NCI-H187 (cell line): ENCODE measurements around the gene RBM3.
"Not testable (repeated sequence)": the region's sequence is repeated elsewhere in the genome, so short reads cannot be mapped to it uniquely, and the experiment has no call there.

Experiments used
- DNase-seq, 2 experiments: peaks; one replicate each; lab custom pipeline; 2025; lab: John Stamatoyannopoulos, UW

Gene RBM3

GRCh38 chrX:48574270-48575266 is at the start of gene RBM3:
Gene RBM3, plus strand, starts transcription at chrX:48574484. Its CDS starts 697 bp downstream, at chrX:48575181.
- peak; percentile 64 to 79 for DNase-seq

DNA sequence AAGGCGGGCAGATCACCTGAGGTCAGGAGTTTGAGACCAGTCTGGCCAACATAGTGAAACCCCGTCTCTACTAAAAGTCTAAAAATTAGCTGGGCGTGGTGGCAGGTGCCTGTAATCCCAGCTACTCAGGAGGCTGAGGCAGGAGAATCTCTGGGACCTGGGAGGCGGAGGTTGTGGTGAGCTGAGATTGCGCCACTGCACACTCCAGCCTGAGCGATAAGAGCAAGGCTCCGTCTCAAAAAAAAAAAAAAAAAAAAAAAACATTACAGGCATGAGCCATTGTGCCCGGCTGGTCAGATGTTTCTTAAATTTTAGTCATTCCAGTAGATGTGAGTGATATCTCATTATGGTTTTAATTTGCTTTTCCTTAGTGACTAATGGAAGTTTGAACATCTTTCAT is 48.4 kb upstream of the RBM3 start:
- DNase-seq, result not testable (repeated sequence)

- no peak for DNase-seq
These were observed 43.5 kb upstream of the RBM3 start for GRCh38 chrX:48530736-48531135.

GRCh38 chrX:48531358-48531959 is 42.8 kb upstream of the RBM3 start:
- DNase-seq, result no peak

DNA sequence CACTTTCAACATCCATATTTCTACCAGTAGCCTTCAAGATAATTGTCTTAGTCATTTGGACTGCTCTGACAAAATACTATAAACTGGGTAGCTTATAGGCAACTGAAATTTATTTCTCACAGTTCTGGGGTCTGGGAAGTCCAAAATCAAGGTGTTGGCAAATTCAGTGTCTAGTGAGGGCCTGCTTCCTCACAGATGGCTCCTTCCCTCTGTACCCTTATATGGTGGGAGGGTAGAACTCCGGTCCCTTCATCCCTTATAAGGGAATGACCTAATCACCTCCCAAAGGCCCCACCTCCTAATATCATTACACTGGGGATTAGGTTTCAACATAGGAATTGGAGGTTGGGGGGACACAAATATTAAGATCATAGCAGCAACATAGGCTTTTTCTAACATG is 42.1 kb upstream of the RBM3 start:
- DNase-seq, result no peak

GRCh38 chrX:48533165-48533564 is 41.1 kb upstream of the RBM3 start:
- DNase-seq, result no peak

DNA sequence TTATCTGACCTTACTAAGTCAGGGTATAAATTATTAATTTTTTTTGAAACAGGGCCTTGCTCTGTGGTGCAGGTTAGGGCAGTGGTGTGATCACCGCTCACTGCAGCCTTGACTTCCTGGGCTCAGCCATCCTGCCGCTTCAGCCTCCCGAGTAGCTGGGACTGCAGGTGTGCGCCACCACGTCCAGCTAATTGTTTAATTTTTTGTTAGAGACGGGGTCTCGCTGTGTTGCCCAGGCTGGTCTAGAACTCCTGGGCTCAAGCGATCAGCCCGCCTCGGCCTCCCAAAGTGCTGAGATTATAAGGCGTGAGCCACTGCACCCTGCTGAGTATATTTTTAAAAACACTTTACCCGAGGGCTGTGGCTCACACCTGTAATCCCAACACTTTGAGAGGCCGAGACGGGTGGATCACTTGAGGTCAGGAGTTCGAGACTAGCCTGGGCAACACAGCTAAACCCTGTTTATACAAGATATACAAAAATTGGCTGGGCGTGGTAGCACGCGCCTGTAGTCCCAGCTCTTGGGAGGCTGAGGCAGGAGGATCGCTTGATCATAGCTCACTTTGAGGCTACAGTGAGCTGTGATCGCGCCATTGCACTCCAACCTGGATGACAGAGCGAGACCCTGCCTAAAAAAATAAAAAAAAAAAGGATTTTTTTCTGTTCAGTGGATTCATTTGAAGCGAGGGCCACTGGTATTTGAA is 35.5 kb upstream of the RBM3 start:
- DNase-seq, result no peak

- DNase-seq, result peak; percentile 91 to 94
These were observed 34.8 kb upstream of the RBM3 start, which contains the start of gene TBC1D25 for GRCh38 chrX:48539345-48540027. Gene TBC1D25, plus strand, starts transcription at chrX:48539714. Its CDS starts 84 bp downstream, at chrX:48539798.

GRCh38 chrX:48540028-48540375 is 34.3 kb upstream of the RBM3 start:
- DNase-seq, result peak in 1 of 2 experiments; percentile 70

DNA sequence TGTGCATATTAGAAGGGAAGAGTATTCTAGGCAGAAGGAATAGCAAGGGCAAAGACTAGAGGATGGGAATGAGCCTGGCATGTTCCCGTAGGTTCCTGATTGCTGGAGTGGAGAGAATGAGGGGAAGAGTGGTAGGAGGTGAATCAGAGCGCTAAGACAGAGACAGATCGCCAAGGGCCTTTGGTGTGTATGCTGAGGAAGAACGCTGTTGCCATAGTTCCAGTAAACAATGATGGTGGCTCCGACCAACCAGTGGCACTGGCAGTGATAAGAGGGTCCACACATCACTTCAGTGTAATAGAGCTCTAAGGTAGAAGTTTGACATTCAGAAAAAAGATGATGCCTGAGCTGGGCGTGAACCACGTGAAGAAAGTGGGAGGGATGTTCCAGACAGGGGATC is 33.8 kb upstream of the RBM3 start:
- no peak for DNase-seq

- DNase-seq, result no peak
These were observed 33.0 kb upstream of the RBM3 start for GRCh38 chrX:48541140-48541814.

DNA sequence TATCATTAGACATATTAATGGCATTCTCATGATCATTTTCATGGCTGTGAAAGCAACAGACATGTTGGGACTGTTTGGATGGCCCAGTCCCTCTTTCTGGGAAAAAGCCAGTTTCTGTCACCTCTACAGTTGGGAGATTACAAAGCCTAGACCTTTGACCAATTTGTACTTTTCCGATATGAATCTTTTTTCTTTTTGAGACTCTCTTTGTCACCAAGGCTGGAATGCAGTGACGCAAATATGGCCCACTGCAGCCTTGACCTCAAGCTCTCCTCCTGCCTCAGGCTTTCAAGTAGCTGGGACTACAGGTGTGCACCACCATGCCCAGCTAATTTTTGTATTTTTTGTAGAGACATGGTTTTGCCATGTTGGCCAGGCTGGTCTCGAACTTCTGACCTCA is 25.4 kb upstream of the RBM3 start:
- DNase-seq, result no peak

DNA sequence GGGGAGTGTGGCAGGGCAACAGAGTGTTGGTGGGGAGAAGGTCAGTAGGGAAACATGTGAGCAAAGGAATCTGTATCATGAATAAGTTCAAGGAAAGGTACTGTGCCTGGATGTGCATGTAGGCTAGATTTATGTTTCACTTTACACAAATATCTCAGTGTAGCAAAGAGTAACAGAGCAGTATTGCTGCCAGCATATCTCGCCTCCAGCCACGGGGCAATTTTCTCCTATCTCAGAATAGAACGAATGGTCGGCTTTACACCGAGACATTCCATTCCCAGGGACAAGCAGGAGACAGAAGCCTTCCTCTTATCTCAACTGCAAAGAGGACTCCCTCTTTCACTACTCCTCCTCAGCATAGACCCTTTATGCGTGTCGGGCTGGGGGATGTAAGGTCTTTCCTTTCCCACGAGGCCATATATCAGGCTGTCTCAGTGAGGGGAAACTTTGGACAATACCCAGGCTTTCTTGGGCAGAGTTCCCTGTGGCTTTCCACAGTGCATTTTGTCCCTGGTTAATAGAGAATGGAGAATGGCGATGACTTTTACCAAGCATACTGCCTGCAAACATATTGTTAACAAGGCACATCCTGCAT is 18.5 kb upstream of the RBM3 start:
- DNase-seq, result not testable (repeated sequence)

- no peak for DNase-seq
These were observed 16.0 kb upstream of the RBM3 start for GRCh38 chrX:48558271-48558670.

GRCh38 chrX:48559636-48560035 is 14.6 kb upstream of the RBM3 start:
- DNase-seq, result no peak

DNA sequence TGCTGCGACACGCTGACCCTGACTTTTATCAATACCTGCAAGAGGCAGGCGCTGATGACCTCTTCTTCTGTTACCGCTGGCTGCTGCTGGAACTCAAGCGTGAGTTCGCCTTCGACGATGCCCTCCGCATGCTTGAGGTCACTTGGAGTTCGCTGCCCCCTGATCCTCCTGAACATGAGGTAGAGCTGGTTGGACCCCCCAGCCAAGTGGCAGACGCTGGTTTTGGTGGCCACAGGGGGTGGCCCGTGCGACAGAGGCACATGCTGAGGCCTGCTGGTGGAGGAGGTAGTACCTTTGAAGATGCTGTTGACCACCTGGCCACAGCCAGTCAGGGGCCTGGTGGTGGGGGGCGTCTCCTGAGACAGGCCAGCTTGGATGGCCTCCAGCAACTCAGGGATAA is 14.2 kb upstream of the RBM3 start:
- no peak for DNase-seq

DNA sequence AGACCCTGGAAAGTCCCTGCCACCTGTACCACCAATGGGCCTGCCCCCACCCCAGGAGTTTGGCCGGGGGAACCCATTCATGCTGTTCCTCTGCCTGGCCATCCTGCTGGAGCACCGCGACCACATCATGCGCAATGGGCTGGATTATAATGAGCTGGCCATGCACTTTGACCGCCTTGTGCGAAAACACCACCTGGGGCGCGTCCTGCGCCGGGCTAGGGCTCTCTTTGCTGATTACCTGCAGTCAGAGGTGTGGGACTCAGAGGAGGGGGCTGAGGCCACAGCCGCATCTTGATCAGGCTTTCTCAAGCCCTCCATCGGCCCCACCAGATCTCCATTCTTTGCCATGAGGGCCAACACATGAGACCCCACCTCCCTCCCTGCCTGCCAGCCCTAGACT is 13.6 kb upstream of the RBM3 start:
- DNase-seq, result no peak

DNA sequence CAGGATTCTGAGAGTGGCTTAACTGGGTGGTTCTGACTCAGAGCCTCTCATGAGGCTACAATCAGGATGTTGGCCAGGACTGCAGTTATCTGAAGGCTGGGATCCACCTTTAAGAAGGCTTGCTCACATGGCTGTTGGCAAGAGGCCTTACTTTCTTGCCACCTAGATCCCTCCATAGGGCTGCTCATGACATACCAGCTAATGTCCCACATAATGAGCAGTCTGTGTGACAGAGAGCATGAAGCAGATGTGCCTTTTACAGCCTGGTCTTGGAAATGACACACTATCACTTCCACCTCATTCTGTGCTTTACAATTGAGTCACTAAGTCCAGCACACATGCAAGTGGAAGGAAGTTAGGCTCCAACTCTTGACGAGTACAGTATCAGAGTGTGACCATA is 4.3 kb upstream of the RBM3 start:
- no peak for DNase-seq

GRCh38 chrX:48573690-48574269 is 504 bp upstream of the RBM3 start:
- DNase-seq, result no peak

GRCh38 chrX:48575642-48576041 is 1.4 kb downstream of the RBM3 start:
- no peak for DNase-seq

DNA sequence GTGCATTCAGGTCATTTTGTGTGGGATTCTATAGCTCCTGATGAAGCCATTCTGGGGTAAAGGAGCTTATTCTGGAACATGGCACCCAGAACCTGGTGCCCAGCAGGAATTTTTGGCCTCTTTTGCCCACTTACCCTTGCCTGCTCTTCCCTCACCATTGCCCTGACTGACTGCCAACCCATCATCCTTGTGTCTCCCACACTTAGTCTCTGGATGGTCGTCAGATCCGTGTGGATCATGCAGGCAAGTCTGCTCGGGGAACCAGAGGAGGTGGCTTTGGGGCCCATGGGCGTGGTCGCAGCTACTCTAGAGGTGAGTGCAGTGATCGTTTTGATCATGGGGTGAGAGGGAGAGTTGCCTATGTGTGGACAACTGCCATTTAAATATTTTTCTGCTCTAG is 1.8 kb downstream of the RBM3 start:
- DNase-seq, result no peak
